ENCODE data around the gene SGPP2. TPM values are rescaled to one million over a fixed set of nuclear protein-coding genes. Genes with fewer than 3 reads are reported as not detected.

Gene SGPP2
- total and polyA plus RNA-seq, 2 donors from 2014 or later, result 8.2 to 89.8 TPM

DNA sequence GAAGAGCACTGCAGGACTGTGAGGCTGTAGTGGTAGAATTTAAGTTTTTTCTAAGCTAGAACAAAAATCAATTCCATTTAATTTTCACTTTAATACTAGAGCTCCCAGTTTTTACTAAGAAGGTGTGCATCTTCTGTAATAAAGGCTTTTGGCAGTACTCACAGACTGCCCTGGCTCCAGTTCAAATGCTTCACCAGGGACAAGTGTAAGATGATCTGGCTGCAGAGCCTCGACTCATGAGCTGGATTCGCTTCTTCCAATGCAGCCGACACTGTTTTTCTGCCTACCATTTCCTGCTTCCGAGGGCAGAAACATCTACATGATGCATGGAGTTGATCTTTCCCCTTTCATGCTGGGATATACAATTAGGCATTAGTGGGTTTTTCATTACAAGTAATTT lies 144.5 kb downstream of the SGPP2 start:
- H3K4me3 ChIP-seq (ENCODE audit: low read length in 3 of 3), result no peak overlapping the region
- DNase-seq (peak in 3 of 5 donors; percentile 24 to 39 (median 36)), FAIRE-seq (no peak)
- H3K9me3 ChIP-seq (ENCODE audit: control insufficient read depth in 2 of 3, insufficient read depth in 1 of 3, low read length in 3 of 3), result no peaks in the 10 kb centered on the region
- H3K9ac ChIP-seq (ENCODE audit: low read length in 3 of 3), result no peak overlapping the region
- no peak overlapping the region for H3K27ac ChIP-seq (ENCODE audit: low read depth in 2 of 2, low read length in 2 of 2)
- TF ChIP-seq, protein P1, sequence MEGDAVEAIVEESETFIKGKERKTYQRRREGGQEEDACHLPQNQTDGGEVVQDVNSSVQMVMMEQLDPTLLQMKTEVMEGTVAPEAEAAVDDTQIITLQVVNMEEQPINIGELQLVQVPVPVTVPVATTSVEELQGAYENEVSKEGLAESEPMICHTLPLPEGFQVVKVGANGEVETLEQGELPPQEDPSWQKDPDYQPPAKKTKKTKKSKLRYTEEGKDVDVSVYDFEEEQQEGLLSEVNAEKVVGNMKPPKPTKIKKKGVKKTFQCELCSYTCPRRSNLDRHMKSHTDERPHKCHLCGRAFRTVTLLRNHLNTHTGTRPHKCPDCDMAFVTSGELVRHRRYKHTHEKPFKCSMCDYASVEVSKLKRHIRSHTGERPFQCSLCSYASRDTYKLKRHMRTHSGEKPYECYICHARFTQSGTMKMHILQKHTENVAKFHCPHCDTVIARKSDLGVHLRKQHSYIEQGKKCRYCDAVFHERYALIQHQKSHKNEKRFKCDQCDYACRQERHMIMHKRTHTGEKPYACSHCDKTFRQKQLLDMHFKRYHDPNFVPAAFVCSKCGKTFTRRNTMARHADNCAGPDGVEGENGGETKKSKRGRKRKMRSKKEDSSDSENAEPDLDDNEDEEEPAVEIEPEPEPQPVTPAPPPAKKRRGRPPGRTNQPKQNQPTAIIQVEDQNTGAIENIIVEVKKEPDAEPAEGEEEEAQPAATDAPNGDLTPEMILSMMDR (IDR thresholded peaks at IDR 0.05; ENCODE audit: borderline replicate concordance, extremely low read depth, insufficient read depth), result no peak
- peaks cover 0 to 5% (median 3%) of the 10 kb centered on the region in 3 donors for H3K4me1 ChIP-seq (ENCODE audit: control insufficient read depth in 2 of 3, insufficient read depth in 2 of 3, low read depth in 1 of 3, low read length in 3 of 3)
- peaks cover 0 to 9% (median 5%) of the 10 kb centered on the region in 3 donors for H3K36me3 ChIP-seq (ENCODE audit: control insufficient read depth in 2 of 3, insufficient read depth in 3 of 3, low read length in 3 of 3)
- intact Hi-C loops (cut with DNase I), result no loop called here
- no peaks in the 10 kb centered on the region for H3K27me3 ChIP-seq (ENCODE audit: control insufficient read depth, insufficient read depth, low read length)

DNA sequence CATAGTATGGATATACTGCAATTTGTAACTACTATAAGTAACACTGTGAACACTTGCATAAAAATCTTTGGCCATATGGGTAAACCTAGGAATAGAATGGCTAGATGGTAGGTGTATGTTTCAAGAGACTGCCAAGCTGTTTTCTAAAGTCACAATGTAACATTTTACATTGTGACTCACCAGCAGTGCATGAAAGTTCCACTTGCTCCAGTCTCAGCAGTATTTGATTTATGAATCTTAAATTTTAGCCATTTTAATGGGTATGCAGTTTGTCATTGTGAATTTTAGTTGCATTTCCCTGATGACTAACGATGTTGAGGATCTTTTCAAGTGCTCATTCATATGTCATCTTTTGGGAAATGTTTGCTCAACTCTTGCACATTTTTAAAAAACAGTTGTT lies 145.5 kb downstream of the SGPP2 start:
- no peak for DNase-seq
- TF ChIP-seq, protein P1 (IDR thresholded peaks at IDR 0.05; ENCODE audit: borderline replicate concordance, extremely low read depth, insufficient read depth), result no peak
- Histone ChIP-seq H3K9me3 (ENCODE audit: control insufficient read depth in 2 of 3, insufficient read depth in 1 of 3, low read length in 3 of 3) (no peaks in the 10 kb centered on the region), H3K4me1 (ENCODE audit: control insufficient read depth in 2 of 3, insufficient read depth in 2 of 3, low read depth in 1 of 3, low read length in 3 of 3) (peaks cover 0 to 5% (median 3%) of the 10 kb centered on the region in 3 donors), H3K27me3 (ENCODE audit: control insufficient read depth, insufficient read depth, low read length) (no peaks in the 10 kb centered on the region), H3K4me3 (ENCODE audit: low read length in 3 of 3) (no peak overlapping the region), H3K36me3 (ENCODE audit: control insufficient read depth in 2 of 3, insufficient read depth in 3 of 3, low read length in 3 of 3) (peaks cover 0 to 9% (median 5%) of the 10 kb centered on the region in 3 donors), H3K27ac (ENCODE audit: low read depth in 2 of 2, low read length in 2 of 2) (no peak overlapping the region), H3K9ac (ENCODE audit: low read length in 3 of 3) (no peak overlapping the region)
- intact Hi-C loops (cut with DNase I), result no loop called here
- FAIRE-seq, result no peak

DNA sequence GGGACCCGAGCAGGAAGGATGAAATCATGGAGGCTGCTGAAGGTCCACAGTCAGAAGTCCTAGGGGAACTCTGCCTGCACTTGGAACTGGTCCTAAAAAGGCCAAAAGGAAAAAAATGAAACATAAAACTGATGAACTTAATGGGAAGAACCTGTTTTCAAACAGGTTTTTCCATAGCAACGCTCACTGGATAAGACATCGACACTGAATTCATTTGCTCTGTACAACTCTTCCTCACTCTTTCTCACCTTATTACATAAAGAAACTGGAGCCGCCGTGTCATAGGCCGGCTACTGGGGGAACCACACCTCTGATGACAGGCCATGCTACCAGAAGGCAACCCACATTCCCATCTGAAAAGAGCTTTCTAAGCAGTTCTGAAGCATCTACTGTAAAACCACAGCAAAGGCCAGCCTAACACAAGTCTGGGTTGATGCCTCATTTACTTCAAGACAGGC lies 147.9 kb downstream of the SGPP2 start:
- H3K4me1 ChIP-seq (ENCODE audit: control insufficient read depth in 2 of 3, insufficient read depth in 2 of 3, low read depth in 1 of 3, low read length in 3 of 3), result peaks cover 0 to 5% (median 3%) of the 10 kb centered on the region in 3 donors
- no peak overlapping the region for H3K27ac ChIP-seq (ENCODE audit: low read depth in 2 of 2, low read length in 2 of 2)
- no peaks in the 10 kb centered on the region for H3K27me3 ChIP-seq (ENCODE audit: control insufficient read depth, insufficient read depth, low read length)
- no peaks in the 10 kb centered on the region for H3K9me3 ChIP-seq (ENCODE audit: control insufficient read depth in 2 of 3, insufficient read depth in 1 of 3, low read length in 3 of 3)
- no peak overlapping the region for H3K4me3 ChIP-seq (ENCODE audit: low read length in 3 of 3)
- no peak overlapping the region for H3K9ac ChIP-seq (ENCODE audit: low read length in 3 of 3)
- H3K36me3 ChIP-seq (ENCODE audit: control insufficient read depth in 2 of 3, insufficient read depth in 3 of 3, low read length in 3 of 3), result peaks cover 0 to 9% (median 5%) of the 10 kb centered on the region in 3 donors
- intact Hi-C loops (cut with DNase I), result no loop called here
- TF ChIP-seq, protein P1 (IDR thresholded peaks at IDR 0.05; ENCODE audit: borderline replicate concordance, extremely low read depth, insufficient read depth), result no peak
- no peak for FAIRE-seq
- DNase-seq, result peak in 1 of 5 donors; percentile 28

DNA sequence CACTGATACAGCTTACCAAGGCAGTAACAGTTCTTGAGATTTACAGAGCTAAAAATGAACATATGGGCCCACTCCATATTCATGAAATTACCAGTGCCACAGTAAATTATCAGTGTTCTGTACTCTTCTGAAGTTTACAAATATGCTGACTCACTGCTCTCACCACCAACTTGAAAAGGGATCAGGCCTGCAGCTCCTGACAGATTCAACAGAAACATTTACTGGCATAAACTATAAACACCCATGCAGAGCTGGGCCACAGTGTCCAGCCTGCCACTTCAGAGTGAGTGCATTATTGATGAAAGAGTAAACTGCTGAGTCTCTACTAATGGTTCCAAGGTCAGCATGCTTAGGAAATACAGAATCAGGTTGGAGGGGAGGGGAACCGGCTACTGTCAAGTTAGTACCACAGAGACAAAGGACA lies 148.4 kb downstream of the SGPP2 start:
- Histone ChIP-seq H3K36me3 (ENCODE audit: control insufficient read depth in 2 of 3, insufficient read depth in 3 of 3, low read length in 3 of 3) (peaks cover 0 to 7% (median 5%) of the 10 kb centered on the region in 3 donors), H3K4me3 (ENCODE audit: low read length in 3 of 3) (no peak overlapping the region), H3K27ac (ENCODE audit: low read depth in 2 of 2, low read length in 2 of 2) (no peak overlapping the region), H3K9ac (ENCODE audit: low read length in 3 of 3) (no peak overlapping the region), H3K9me3 (ENCODE audit: control insufficient read depth in 2 of 3, insufficient read depth in 1 of 3, low read length in 3 of 3) (no peaks in the 10 kb centered on the region), H3K4me1 (ENCODE audit: control insufficient read depth in 2 of 3, insufficient read depth in 2 of 3, low read depth in 1 of 3, low read length in 3 of 3) (peaks cover 0 to 5% (median 3%) of the 10 kb centered on the region in 3 donors), H3K27me3 (ENCODE audit: control insufficient read depth, insufficient read depth, low read length) (no peaks in the 10 kb centered on the region)
- DNase-seq, result no peak
- TF ChIP-seq, protein P1 (IDR thresholded peaks at IDR 0.05; ENCODE audit: borderline replicate concordance, extremely low read depth, insufficient read depth), result no peak
- intact Hi-C loops (cut with DNase I), result no loop called here
- no peak for FAIRE-seq
